Spleen (tissue), 7 donors: ENCODE measurements around the gene LAS1L.
"Not testable (repeated sequence)": the region's sequence is repeated elsewhere in the genome, so short reads cannot be mapped to it uniquely, and the experiment has no call there.

Source experiments
- CTCF ChIP-seq, 11 experiments: fragments of 200-600 bp in 7 of 11; fragments of 450-650 bp in 4 of 11; sonication (generic) in 4 of 11; IDR thresholded peaks in 8 of 11; conservative IDR thresholded peaks in 3 of 11; 1 replicate in 7 of 11; 2 replicates in 4 of 11; pipeline versions ENCODE4 v1.4.0 to v1.8.0; 2016 to 2021; ENCODE audit warnings: antibody characterized with exemption in 11 of 11, inconsistent platforms in 4 of 11, mild to moderate bottlenecking in 1 of 11
- POLR2A ChIP-seq, 3 donors: fragments of 450-650 bp; IDR thresholded peaks; one replicate each; pipeline ENCODE4 v1.5.1; 2017; ENCODE audit warnings: antibody characterized with exemption in 3 of 3, mild to moderate bottlenecking in 1 of 3
- POLR2AphosphoS5 ChIP-seq, 3 donors: sonication (generic); formaldehyde crosslinking; IDR thresholded peaks; one replicate each; pipeline ENCODE4 v1.5.1; 2017; ENCODE audit warnings: antibody characterized with exemption in 3 of 3
- donor health status: DM: no; HTN: no; CAD: no; lungs with moderate emphysema.
- donor health status: DM: no; HTN: no; CAD: no.
- donor health status: DM: no; HTN: no; CAD: no.

- not testable (repeated sequence) for TF ChIP-seq CTCF (IDR thresholded peaks at IDR 0.05 in 8 of 11, conservative IDR thresholded peaks at IDR 0.05 in 3 of 11); POLR2AphosphoS5 (IDR thresholded peaks at IDR 0.05); POLR2A (IDR thresholded peaks at IDR 0.05)
Observed at GRCh38 chrX:65479102-65479501, 55.5 kb downstream of the LAS1L start.
